ENCODE data around the gene C1orf105.

GRCh38 chr1:172446547-172446946 is 26.1 kb downstream of the C1orf105 start:
- TF ChIP-seq CTCF (optimal IDR thresholded peaks at IDR 0.05 in 1 of 3, IDR thresholded peaks at IDR 0.05 in 1 of 3, conservative IDR thresholded peaks at IDR 0.05 in 1 of 3; ENCODE audit: extremely low read depth in 1 of 3, insufficient read depth in 2 of 3, low read length in 3 of 3) = no peak
- TF ChIP-seq EZH2 (IDR thresholded peaks at IDR 0.05; ENCODE audit: low read length) = no peak

Measured in keratinocyte (primary cell).